A549 (cell line): Measurements from ENCODE around the gene MSRB3.

Source experiments
- CBX8 ChIP-seq: fragments of 200-600 bp; sonication (generic); IDR thresholded peaks from 2 replicates; pipeline ENCODE4 v1.6.1; 2016
- CEBPB ChIP-seq, 2 experiments: fragments of >200 bp in 1 of 2; sonication (Bioruptor Twin) in 1 of 2; formaldehyde crosslinking in 1 of 2; IDR thresholded peaks; 2 replicates each; pipeline ENCODE4 v1.6.1; 2012 to 2016
- CHD2 ChIP-seq: fragments of 150-350 bp; IDR thresholded peaks from 2 replicates; pipeline ENCODE4 v1.6.1; 2014; ENCODE audit warnings: low read length; ENCODE audit not compliant: partially characterized antibody
- EP300 ChIP-seq, 2 experiments: fragments of >200 bp; sonication (Bioruptor Twin); formaldehyde crosslinking; IDR thresholded peaks; 2 replicates in 1 of 2; 3 replicates in 1 of 2; pipeline ENCODE4 v1.6.1; 2016 to 2017
- FOXS1 ChIP-seq: fragments of 250-450 bp; sonication (Bioruptor Pico); IDR thresholded peaks from 2 replicates; pipeline ENCODE4 v1.5.0; 2020; ENCODE audit warnings: mild to moderate bottlenecking, moderate library complexity
- MAZ ChIP-seq: fragments of 150-350 bp; IDR thresholded peaks from 2 replicates; pipeline ENCODE4 v1.6.1; 2014; ENCODE audit warnings: antibody characterized with exemption, low read depth, low read length, borderline replicate concordance
- POLR2A ChIP-seq: IDR thresholded peaks from 2 replicates; pipeline ENCODE4 v1.6.1; 2012; ENCODE audit warnings: mild to moderate bottlenecking, low read length
- RAD21 ChIP-seq, 2 experiments: fragments of >200 bp in 1 of 2; sonication (Bioruptor Twin) in 1 of 2; formaldehyde crosslinking in 1 of 2; IDR thresholded peaks in 1 of 2; conservative IDR thresholded peaks in 1 of 2; 2 replicates in 1 of 2; 3 replicates in 1 of 2; pipeline ENCODE4 v1.6.1; 2012 to 2018; ENCODE audit warnings: inconsistent platforms in 1 of 2
- RFX5 ChIP-seq: fragments of 450-650 bp; IDR thresholded peaks from 2 replicates; pipeline ENCODE4 v1.7.1; 2014; ENCODE audit warnings: antibody characterized with exemption, mild to moderate bottlenecking, moderate library complexity
- TF ChIP-seq, protein P1 (sequence below): fragments of >200 bp; sonication (Bioruptor Twin); formaldehyde crosslinking; IDR thresholded peaks from 3 replicates; pipeline ENCODE4 v1.5.1; 2016
- TF ChIP-seq, protein P2 (sequence below): IDR thresholded peaks from 2 replicates; pipeline ENCODE4 v1.6.1; 2012
- TF ChIP-seq, protein P3 (sequence below): fragments of 150-350 bp; IDR thresholded peaks from 2 replicates; pipeline ENCODE4 v1.6.1; 2014; ENCODE audit warnings: low read depth, mild to moderate bottlenecking, low read length

DNA sequence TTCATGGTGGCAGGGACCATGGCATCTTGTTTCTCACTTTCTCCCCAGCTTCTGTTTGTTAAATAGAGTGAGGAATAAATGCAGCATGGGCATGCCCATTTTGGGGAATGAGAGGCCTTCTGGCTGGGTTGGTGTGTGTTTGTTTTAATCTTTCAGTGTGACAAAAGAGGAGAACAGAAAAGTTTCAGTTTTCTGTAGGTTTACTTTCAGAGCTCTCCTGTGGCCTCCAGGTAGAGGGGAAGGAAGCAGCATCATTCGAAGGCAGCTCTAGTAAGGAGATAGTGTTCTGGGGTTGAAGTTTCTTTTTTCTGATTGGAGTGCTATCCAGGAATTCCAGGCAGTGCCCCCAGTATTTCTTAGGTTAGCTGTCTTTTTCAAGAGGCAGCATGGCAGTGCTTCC, 15.3 kb downstream of the MSRB3 start:
- TF ChIP-seq MAZ (no peak), POLR2A (no peak), RAD21 (conservative IDR thresholded peaks at IDR 0.05 in 1 of 2, IDR thresholded peaks at IDR 0.05 in 1 of 2) (no peak), RFX5 (no peak), EP300 (IDR thresholded peaks at IDR 0.05) (no peak), CBX8 (no peak), FOXS1 (CRISPR knock-in tag) (no peak), CEBPB (IDR thresholded peaks at IDR 0.05) (no peak), CHD2 (no peak)
- TF ChIP-seq, protein P1, sequence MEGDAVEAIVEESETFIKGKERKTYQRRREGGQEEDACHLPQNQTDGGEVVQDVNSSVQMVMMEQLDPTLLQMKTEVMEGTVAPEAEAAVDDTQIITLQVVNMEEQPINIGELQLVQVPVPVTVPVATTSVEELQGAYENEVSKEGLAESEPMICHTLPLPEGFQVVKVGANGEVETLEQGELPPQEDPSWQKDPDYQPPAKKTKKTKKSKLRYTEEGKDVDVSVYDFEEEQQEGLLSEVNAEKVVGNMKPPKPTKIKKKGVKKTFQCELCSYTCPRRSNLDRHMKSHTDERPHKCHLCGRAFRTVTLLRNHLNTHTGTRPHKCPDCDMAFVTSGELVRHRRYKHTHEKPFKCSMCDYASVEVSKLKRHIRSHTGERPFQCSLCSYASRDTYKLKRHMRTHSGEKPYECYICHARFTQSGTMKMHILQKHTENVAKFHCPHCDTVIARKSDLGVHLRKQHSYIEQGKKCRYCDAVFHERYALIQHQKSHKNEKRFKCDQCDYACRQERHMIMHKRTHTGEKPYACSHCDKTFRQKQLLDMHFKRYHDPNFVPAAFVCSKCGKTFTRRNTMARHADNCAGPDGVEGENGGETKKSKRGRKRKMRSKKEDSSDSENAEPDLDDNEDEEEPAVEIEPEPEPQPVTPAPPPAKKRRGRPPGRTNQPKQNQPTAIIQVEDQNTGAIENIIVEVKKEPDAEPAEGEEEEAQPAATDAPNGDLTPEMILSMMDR: no peak
- TF ChIP-seq, protein P2, sequence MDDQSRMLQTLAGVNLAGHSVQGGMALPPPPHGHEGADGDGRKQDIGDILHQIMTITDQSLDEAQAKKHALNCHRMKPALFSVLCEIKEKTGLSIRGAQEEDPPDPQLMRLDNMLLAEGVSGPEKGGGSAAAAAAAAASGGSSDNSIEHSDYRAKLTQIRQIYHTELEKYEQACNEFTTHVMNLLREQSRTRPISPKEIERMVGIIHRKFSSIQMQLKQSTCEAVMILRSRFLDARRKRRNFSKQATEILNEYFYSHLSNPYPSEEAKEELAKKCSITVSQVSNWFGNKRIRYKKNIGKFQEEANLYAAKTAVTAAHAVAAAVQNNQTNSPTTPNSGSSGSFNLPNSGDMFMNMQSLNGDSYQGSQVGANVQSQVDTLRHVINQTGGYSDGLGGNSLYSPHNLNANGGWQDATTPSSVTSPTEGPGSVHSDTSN: no peak
- TF ChIP-seq, protein P3, sequence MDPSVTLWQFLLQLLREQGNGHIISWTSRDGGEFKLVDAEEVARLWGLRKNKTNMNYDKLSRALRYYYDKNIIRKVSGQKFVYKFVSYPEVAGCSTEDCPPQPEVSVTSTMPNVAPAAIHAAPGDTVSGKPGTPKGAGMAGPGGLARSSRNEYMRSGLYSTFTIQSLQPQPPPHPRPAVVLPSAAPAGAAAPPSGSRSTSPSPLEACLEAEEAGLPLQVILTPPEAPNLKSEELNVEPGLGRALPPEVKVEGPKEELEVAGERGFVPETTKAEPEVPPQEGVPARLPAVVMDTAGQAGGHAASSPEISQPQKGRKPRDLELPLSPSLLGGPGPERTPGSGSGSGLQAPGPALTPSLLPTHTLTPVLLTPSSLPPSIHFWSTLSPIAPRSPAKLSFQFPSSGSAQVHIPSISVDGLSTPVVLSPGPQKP: no peak
